DOHH2 (cell line): ENCODE data around the gene CACNA2D3.

Source experiments
- CTCF ChIP-seq: fragments of 200-600 bp; sonication (generic); IDR thresholded peaks from one replicate; pipeline ENCODE4 v1.5.1; 2014; ENCODE audit warnings: antibody characterized with exemption, mild to moderate bottlenecking, low read depth, low read length; ENCODE audit not compliant: poor library complexity, severe bottlenecking
- EZH2phosphoT487 ChIP-seq: fragments of 200-600 bp; sonication (generic); IDR thresholded peaks from 2 replicates; pipeline ENCODE4 v1.6.1; 2017; ENCODE audit warnings: borderline replicate concordance, mild to moderate bottlenecking, antibody characterized with exemption, low read length, moderate library complexity, mixed read lengths

GRCh38 chr3:54986294-54986693, 863.9 kb downstream of the CACNA2D3 start:
- TF ChIP-seq EZH2phosphoT487: no peak
- no peak for TF ChIP-seq CTCF
